GM21529 (cell line): Measurements from ENCODE around the gene CKMT2.
A peak's percentile ranks its signal among the peaks of the same experiment; 100 is the strongest.
"Not testable (repeated sequence)": the region's sequence is repeated elsewhere in the genome, so short reads cannot be mapped to it uniquely, and the experiment has no call there.

Source experiments
- ATAC-seq: cut with Tn5 transposase; IDR thresholded peaks from one replicate; pipeline ENCODE4 v1.9.1; 2021; ENCODE audit not compliant: unreplicated experiment

CKMT2 gene

DNA sequence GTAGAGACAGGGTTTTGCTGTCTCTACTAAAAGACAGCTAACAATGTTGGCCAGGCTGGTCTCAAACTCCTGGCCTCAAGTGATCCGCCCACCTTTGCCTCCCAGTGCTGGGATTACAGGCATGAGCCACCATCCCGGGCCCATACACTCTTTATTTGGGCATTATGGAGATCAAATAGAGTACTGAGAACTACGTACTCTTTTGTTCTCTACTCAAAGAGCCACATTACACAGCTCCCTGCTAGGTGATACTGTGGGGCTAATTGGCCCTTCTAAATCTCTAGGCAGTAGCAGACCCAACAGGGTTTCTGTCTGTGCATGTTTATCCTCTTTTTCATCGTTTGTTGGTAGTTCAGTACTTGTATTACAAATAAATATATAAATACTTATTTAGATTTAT is 16.1 kb downstream of the CKMT2 start:
- ATAC-seq = no peak

DNA sequence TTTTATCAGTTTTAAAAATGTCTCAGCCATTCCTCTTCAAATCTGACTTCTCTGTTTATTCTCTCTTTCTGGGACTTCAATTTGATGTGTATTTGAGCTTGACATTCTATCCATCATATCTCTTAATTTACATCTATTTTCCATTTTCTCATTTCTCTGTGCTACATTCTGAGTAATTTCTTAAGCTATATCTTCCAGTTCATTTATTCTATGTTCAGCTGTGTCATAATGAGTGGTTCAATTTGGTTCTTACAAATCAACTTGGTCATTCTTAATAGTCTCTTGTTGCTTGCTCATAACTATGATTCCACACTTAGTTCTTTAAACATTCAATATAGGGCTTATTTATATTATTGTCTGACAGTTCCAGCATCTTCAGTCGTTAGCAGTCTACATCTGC is 16.9 kb downstream of the CKMT2 start:
- no peak for ATAC-seq

DNA sequence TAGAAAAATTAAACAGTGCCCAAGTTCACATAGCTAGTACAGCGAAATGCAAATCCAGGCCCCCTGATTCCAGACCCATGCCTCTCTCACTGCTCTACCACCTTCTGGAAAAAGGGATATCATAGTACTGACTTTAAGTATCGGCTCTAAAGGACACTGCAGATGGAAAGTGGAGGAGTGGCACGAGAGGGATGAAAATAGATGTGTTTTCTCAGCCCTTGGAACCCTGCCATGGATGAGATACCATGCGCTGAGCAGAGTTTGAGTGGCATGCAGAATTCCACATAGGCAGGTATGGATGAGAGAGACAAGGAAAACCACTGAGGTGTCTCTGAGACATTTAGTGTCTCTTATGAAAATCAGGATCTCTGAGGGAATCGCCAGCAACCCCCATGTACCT is 18.8 kb downstream of the CKMT2 start:
- ATAC-seq = no peak

DNA sequence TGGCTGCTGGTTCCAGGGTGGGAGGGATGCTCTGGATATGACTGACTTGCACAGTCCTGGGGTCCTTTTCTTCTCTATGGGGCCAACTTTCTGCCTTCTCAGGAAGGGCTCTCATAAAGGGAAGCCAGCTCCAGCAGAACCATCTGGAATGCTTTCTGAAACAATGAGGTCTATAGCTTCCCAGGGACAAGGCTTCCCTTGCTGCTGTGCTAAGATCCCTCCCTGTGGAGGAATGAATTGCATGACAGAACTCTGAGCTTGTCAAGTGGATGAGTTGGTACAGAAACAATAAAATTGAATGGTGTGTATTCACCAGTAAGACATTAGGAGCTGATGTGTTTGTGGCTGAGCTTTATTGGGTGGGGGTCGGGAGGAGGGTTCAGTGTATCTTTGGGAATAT is 19.8 kb downstream of the CKMT2 start:
- no peak for ATAC-seq

DNA sequence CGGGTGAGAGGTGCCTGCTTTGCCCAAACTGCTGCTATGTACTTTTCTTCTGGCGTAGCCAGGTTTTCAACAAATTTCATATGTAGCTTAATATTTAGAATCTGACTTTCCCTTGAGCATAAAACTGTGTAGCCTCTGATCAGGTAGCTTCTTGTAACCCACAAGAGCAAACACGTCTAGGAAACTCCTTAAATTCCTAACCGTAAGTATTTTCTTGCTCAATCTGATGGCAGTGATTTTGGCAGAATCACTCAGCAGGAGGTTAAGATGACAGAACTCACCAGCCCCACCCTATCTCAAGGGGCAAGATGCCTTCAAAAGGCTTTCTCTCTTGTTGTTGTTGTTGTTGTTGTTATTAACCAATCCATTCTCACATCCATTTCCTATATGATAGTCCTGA is 20.8 kb downstream of the CKMT2 start:
- ATAC-seq = no peak

DNA sequence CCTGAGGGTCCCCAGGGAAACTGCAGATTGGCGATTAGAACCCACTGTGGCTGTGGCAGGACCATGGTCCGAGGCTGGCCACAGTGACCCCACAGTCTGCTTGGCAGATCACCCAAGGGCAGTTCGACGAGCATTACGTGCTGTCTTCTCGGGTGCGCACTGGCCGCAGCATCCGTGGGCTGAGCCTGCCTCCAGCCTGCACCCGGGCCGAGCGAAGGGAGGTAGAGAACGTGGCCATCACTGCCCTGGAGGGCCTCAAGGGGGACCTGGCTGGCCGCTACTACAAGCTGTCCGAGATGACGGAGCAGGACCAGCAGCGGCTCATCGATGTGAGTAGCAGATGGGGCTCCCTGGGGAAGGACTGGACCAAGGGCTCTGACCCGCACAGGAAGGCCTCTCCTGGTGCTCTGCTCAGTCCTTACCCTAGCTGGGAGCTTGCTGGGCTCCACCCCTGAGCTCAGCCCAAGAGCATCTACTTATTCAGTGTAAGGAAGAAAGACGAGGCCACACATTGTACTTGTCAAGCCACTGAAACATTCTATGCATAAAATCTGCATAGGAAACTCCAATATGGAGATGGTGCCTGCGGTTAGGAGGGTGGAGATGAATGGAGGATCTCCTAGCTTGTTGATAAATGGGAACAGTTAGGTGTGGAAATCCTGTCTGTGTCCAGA is 21.9 kb downstream of the CKMT2 start:
- ATAC-seq = no peak

DNA sequence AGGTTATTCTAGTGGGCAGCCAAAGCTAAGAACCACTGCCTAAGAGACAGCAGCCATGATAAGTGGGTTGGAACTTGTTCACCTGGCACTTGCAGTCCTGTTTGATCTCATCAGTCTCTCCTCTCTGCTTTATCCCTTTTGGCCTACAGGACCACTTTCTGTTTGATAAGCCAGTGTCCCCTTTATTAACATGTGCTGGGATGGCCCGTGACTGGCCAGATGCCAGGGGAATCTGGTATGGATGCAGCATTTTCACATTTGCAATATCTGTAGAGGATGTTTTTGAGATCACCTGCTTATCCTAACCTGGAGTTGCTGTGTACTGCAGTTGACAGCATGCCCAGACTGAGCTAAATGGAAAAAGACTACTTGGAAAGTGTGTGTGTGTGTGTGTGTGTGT is 23.6 kb downstream of the CKMT2 start:
- no peak for ATAC-seq

DNA sequence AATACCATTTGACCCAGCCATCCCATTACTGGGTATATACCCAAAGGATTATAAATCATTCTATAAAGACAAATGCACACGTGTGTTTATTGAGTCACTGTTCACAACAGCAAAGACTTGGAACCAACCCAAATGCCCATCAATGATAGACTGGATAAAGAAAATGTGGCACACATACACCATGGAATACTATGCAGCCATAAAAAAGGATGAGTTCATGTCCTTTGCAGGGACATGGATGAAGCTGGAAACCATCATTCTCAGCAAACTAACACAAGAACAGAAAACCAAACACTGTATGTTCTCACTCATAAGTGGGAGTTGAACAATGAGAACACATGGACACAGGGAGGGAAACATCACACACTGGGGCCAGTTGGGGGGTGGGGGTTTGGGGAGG is 29.7 kb downstream of the CKMT2 start:
- ATAC-seq = not testable (repeated sequence)

DNA sequence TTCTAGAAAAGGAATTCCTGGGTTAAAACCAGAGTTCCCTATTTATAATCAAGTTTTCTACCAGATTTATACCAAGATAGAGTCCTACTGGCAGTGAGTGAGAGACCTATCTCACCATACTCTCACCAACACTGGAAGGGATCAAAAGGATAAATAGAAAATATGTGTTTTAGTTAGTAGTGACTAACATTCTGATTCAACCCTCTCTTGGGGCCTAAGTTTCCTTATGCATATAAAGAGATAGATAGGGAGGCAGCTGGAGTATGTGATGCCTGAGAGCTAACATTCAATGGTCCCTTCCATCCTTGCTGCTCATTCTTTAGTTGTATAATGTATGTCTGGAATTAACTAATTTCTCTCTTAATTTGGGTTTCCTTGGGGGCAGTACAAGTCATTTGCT is 32.0 kb downstream of the CKMT2 start:
- no peak for ATAC-seq

DNA sequence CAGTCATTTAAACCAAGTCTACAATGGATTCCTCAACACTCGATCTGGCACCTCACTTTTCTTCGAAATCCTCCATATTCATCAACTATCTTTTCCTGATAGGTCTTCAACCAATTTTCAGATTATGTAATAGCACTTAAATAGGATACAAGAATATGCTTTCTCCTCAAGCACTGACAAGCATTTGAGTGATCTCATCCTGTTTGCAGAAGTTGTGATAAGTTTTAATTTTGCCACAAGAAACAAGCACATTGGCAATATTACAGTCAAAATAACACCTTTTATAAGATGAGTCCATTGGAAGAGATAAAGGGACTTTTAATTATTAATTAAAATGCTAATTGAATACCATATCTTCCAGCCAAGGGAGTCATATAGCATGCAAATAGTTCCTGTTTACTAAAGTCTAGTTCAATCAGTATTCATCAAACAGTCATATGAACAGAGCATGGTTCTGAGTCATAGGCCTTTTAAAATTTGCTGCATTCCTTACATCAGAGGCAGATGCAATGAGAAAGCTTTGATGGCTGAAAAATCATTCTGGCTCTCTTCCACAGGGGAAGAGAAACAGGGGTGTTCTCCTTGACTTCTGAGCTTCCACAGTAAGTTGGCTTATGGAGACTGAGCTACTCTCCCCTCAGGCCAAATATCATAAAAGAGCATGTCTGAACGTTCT is 35.5 kb downstream of the CKMT2 start:
- ATAC-seq = no peak

DNA sequence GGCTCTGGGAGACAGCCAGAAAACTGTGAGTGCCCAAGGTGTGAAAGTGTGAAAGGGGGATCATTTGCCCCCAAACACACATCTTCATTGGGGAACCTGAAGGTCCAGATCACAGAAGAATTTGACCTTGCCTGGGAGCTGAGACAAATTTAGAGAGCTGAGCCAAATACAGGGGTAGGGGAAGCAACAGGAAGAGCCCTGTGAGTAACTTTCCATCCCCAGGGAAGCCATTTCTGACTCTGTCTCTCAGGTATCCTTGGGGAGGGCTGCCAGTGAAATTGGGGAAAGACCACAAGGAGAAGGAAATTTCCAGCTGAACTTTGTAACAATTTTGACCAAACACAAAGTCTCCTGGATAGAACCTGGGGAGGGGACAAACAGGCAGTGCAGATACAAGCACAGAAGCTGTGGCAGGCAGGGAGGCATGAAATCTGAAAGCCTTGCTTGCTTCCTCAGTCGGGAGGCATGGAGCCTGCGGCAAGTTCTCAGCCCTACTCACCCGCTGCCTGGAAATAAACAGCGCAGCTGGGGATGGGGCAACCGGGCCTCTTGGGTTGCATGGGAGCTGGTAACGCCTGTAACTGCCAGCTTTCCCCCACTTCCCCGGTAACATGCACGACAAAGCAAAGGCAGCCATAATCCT is 36.8 kb downstream of the CKMT2 start:
- no peak for ATAC-seq

DNA sequence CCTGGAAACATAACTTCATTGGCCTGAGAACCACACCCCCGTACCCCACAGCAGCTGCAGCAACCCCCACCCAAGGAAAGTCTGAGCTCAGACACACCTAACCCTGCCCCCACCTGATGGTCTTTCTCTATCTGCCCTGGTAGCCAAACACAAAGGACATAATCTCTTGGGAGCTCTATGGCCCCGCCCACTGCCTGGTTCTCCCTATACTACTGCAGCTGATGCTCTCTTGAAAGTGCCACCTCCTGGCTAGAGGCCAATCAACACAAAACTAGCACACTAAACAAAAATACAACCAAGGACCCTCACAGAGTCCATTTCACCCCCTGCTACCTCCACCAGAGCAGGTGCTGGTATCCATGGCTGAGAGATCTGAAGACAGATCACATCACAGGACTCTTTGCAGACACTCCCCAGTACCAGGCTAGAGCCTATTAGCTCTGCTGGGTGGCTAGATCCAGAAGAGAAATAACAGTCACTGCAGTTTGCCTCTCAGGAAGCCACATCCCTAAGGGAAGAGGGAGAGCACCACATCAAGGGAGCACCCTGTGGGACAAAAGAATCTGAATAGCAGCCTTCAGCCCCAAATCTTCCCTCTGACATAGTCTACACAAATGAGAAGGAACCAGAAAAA is 37.4 kb downstream of the CKMT2 start:
- not testable (repeated sequence) for ATAC-seq

DNA sequence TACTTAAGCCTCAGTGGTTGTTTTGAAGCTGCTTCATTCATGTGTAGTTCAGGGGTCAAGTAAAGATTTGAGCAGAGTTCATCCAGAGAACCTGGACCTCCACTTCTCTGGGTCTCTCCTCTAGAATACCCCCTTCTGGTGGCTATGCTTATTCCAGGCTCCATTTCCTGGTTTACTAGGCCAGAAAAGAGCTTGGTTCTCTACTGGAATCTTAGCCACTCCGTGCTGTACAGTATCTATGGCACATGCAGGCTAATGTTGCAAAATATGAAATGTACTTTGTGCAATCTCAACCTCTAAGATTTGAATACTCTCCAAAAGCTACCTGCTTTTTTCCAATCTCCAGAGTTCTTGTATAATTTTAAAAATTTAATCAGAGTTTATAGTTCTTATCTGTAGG is 50.9 kb downstream of the CKMT2 start:
- no peak for ATAC-seq

DNA sequence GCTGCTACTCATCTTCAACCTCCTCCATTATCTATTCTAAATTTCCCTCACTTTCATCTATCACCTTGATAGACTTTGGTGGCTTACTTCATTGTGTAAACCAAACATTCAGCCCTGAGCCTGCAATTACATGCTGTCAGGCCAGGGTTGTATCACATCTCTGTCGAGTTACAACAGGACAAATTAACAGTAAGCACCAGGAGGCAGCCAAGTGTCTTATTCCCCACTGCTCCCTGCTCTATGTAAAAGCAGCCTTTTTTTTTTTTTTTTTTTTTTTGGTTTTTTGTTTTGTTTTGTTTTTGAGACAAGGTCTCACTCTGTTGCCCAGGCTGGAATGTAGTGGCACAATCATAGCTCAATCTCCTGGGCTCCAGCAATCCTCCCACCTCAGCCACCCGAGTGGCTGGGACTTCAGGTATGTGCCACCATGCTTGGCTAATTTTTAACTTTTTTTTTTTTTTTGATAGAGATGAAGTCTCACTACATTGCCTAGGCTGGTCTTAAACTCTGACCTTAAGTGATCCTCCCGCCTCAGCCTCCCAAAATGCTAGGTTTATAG is 53.0 kb downstream of the CKMT2 start:
- ATAC-seq = no peak

DNA sequence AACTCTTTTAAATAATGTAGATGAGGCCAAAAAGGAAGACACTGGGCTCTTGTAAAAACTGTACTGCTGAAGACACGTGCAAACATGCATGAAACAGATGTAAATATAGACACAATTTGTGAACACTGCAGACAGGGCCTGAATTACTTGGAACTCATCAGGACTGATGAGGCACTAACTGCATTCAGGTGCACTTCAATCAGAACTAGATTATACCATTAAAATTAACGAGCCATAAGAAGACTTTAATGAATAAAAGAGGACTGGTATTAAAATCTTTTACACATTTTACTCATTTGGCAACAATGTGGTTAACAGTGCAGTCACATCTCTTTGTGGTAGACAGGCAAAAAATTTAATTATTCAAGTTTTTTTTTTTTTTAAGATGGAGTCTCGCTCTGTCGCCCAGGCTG is 54.9 kb downstream of the CKMT2 start:
- ATAC-seq = no peak

DNA sequence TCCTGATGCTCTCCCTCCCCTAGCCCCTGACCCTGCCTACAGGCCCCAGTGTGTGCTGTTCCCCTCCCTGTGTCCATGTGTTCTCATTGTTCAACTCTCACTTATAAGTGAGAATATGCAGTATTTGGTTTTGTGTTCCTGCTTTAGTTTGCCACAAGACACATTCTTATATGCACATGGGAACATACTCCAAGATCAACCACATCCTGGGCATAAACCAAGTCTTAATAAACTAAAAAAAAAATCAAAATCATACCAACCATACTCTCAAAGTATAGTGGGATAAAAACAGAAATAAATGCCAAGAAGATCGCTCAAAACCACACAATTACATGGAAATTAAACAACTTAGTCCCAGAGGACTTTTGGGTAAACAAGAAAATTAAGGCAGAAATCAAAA is 57.0 kb downstream of the CKMT2 start:
- no peak for ATAC-seq

DNA sequence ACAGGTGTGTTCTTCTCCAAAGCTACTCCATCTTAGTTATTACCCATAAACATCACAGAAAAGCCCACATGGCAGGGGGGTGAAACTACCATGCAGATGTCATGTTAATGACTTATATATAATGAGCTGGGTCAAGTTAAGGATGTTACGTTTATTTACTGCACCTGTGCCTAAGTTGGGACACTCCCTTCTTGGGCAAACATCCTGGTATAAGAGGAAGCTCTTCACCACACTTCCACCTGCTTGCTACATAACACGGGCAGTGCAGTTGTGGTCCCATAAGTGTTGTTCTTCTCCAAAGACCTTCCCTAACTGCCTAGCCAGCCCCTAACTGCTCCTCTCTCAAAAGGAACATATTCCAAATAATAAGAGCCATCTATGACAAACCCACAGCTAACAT is 59.0 kb downstream of the CKMT2 start:
- no peak for ATAC-seq

DNA sequence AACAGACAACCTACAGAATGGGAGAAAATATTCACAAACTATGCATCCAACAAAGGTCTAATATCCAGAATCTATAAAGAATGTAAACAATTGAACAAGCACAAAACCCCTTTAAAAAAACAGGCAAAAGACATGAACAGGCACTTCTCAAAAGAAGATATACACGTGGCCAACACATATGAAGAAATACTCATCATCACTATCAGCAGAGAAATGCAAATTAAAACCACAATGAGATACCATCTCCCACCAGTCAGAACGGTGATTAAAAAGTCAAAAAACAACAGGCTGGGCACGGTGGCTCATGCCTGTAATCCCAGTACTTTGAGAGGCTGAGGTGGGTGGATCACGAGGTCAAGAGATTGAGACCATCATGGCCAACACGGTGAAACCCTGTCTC is 60.9 kb downstream of the CKMT2 start:
- not testable (repeated sequence) for ATAC-seq

DNA sequence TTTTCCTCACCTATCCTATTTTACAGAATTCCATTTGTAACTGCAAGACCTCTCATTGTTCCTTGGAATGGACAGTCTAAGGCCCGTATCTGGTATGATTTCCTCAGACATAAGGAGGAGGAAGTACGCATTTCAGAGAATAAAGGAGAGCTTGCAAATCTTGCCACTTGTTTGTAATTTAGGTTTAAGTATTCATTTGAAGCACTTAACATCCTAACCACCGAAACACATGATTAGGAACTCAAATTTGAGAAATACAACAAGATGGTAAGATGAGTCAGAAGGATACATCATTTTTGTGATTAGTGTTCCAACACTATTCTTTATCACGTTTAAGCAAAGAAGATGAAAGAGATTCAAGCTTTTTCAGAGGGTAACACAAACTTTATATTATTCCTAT is 64.4 kb downstream of the CKMT2 start:
- ATAC-seq = no peak

DNA sequence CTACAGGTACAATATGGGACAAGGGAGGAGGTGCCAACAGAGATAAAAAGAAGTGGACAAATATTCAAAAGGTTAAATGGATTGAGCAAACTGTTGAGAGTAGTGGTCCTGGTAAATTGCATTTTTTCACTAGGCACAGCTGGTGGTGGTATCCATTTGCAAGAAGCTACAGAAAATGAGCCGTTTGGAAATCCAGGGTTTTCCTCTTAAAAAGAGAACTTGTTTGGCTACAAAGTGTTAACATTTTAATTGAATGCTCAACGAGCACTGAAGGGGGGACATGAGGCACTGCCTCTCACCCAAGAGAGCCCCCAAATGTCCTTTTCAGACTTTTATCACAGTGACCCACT is 67.8 kb downstream of the CKMT2 start:
- ATAC-seq = no peak

DNA sequence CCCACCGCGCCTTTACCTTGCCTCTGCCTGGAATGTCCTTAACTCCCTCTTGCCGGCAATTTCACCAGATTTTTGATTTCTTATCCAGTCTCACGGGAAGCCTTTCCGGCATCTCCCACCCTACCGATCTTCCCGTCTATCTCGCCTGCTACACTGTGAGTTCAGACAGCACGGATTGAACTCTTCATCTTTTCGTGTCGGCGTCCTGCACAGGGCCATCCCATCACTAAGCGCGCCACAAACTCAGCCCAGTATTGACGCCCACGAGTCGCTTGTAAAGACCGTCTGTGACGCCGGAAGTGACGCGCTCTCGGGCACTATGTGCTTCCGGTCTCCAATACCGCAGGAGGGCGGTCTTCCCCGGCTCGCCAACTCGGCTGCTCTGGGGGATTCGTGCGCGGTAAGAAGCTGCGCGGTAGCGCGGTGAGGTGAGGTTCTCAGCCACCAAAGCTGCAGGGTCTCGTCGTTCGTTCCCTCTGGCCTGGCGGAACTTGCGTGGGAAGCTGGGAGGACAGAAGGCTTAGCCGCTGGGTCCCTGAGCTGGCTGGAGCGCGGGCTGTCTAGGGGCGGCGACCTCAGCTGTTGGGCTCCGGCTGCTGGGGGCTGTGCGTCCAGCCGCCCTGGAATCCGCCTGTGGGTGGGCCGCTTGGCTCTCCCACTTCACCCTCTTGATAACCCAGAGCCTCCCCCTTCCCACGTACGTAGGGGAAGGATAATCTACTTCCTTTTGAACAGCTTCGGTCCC is 68.3 kb downstream of the CKMT2 start, which contains the start of gene ZCCHC9:
ZCCHC9 (plus strand) TSS at position 317 of the 745 bp plus-strand sequence. CDS start 3,171 bp downstream, outside the sequence.
- ATAC-seq = peak; percentile 95
